GM11168 (cell line): Measurements from ENCODE around the gene LRRC75B.
"Not testable (repeated sequence)": the region's sequence is repeated elsewhere in the genome, so short reads cannot be mapped to it uniquely, and the experiment has no call there.

ENCODE experiments used
- in situ Hi-C: fragments of 300-500 bp; cut with MboI; formaldehyde crosslinking; loops from one replicate; pipeline ENCODE4 v1.12.0; 2022; ENCODE audit warnings: low sequenced_read_pairs; ENCODE audit not compliant: unreplicated experiment

Gene LRRC75B

DNA sequence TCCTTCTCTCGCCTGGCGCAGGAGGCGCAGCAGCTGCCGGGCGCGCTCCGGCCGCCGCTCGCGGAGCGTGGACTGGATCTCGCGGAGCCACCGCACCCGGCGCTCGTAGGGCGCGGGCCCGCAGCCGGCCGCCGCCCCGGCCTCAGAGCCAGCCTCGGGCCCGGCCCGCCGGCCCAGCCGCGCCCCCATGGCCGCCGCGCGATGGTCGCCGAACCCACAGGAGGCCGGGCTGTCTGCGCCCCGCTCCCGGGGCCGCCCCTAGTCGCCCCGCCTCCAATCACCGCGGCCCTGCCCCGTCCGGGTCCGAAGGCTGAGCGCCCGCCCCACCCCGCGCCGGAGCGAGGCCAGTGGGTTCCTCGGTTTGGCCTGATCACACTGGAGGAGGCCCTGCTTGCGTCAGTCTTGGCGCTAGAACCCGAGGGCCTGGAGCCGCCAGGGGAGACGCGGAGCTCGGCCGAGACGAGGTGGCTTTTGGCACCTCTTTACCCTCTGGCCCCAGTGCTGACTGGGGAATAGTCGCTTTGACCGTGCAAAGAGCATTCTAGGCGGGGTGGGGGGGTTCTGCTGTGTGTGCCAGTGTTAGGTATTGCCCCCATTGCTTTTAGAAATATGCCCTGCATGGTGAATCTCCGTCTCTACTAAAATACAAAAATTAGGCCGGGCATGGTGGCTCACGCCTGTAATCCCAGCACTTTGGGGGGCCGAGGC lies at the start of gene LRRC75B:
Gene LRRC75B, minus strand, starts transcription at position 223 of the 708 bp plus-strand sequence. Its CDS starts 34 bp downstream, at position 189.
- in situ Hi-C loops: no loop called here

DNA sequence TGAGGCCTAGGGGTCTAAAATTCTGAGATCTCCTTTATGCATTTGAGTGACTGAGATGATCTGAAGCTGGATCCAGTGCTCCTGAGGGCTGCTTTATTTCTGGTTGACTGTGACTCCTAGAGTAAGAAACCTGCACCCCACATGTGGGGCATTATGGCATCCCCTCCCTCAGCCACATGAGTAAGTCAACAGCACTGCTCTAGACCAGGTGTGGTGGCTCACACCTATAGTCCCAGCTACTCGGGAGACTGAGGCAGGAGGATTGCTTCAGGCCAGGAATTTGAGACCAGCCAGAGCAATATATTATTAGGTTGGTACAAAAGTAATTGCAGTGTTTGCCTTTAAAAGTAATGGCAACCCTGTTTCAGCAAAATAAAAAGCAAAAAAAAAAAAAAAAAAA lies 49.4 kb upstream of the LRRC75B start:
- in situ Hi-C loops: not testable (repeated sequence)

- in situ Hi-C loops: not testable (repeated sequence)
Observed at GRCh38 chr22:24636513-24636912, 43.6 kb upstream of the LRRC75B start.

DNA sequence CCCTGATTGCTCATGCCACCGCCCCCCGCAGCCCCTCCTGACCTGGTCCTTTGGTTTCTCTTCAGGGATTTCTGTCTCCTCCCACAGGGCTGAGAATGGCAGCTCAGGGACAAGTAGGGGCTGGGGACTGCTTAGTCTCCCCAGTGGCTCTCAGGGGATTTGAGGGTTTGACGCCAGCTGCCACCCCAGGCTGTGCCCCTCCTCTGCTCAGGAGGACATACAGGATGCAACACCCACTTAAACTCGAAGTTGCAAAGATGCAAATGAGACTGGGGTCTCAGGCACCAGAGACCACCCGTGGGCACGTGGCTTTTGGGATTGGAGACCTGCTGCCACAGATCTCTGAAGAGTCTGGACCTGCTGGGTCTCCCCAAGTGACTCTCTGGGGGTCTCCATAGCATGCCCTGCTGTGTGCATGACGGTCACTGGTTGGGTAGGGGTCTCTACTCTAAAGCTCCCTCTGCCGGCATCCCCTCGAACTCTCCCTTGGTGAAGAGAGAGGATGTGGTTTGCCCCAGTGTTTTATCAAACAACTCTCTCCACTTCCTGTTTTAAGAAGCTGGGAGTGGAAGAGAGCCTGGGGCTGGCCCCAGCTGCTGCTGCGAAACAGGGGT lies 42.0 kb upstream of the LRRC75B start:
- in situ Hi-C loops: not testable (repeated sequence)

- in situ Hi-C loops: not testable (repeated sequence)
Observed at GRCh38 chr22:24633231-24634023, 40.6 kb upstream of the LRRC75B start.

DNA sequence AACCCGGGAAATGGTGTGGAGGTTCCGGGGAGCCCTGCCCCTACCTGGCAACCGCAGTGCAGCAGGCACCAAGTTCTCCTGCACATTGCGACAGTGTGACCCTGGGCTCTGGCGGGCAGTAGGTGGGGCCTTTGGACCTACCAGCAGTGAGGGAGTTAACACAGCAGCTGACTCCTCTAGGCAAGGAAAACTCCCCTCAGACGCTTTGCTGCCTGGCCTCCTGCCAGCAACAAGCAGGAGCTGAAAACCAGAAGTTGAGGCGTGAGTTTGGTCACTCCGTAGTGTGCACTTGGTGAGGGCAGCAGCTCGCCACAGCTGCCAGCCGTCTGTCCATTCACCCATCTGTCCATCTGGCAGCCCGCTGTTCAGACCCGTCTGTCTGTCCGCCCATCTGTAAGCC lies 39.8 kb upstream of the LRRC75B start:
- in situ Hi-C loops: not testable (repeated sequence)

DNA sequence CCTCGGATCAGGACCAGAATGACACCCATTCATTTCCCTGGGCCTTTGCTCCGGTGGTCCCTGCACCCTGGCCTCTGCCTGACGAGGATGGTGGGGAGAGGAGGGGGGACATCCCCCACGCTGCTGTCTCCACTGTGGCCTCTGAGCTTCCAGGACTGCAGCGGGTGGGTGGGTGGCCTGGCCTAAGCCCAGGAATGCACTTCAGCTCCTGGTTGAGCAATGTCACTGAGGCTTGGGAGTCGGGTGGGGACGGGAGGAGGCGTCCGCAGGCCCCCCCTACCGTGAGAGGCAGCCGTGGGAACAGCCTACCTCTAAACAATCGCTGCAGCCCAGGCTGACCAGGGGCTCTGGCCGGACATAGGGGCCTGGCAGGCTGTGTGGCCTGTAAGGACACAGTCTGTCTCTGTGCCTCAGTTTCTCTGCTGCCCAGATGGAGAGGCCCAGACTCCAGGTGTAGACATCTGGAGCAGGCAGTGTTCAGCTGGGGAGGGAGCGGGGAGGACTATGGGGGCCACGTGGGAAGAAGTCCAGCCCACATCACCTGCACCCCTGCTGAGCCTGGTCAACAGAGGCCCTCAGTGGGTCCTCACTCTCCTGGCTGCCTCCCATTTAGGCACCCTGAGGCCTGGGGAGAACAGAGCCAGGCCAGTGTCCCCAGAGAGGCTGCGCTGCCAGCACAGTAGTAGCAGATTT lies 38.7 kb upstream of the LRRC75B start:
- in situ Hi-C loops: not testable (repeated sequence)

- in situ Hi-C loops: not testable (repeated sequence)
Observed at GRCh38 chr22:24630812-24631427, 38.0 kb upstream of the LRRC75B start.

GRCh38 chr22:24629069-24629468 lies 36.2 kb upstream of the LRRC75B start:
- in situ Hi-C loops: not testable (repeated sequence)

DNA sequence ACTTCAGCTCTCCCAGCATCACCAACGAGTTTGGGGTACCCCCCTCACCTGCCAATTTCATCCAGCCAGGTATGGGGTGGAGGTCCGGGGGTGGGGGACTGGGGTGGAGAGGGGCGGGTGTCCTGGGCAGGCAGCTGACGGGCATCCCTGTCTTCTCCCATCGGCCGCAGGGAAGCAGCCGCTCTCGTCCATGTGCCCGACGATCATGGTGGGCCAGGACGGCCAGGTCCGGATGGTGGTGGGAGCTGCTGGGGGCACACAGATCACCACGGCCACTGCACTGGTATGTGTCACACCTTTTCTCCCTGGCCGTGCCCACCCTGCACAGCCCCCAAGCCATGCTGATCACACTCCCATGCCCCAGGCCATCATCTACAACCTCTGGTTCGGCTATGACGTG lies 35.0 kb upstream of the LRRC75B start:
- in situ Hi-C loops: not testable (repeated sequence)

DNA sequence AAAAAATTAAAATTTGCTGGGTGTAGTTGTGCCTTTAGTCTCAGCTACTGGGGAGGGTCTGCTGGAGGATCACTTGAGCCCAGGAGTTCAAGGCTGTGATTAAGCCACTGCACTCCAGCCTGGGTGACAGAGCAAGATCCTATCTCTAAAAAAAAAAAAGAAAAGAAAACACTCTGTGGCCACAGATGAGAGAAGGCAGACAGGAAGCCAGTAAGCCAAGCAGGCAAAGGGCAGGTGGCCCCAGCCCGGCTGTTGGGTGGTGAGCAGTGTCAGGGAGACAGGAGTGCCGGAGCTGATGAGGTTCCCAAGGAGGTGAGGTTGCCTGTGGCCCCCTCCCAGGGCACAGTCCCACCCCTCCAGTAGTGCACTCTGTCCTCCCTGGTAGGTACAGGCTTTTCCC lies 29.7 kb upstream of the LRRC75B start:
- in situ Hi-C loops: not testable (repeated sequence)

DNA sequence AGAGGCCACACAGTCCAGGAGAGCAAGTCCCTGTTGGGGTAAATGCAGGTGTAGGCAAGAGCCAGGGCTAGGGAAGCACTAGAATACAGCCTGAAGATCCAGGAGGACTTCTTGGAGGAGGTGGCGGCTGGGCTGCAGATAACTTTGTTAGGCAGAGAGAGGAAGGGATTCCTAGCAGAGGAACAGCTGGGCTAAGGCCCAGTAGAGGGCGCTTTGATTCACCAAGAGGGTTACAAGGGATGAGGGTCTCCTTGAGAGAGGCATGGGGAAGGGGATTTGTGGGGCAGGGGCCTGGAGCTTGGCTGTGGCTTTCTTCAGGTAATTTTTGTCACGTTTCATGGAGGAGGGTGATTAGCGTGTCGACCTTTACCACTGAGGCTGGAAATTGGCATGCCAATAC lies 28.4 kb upstream of the LRRC75B start:
- in situ Hi-C loops: not testable (repeated sequence)

GRCh38 chr22:24614794-24615193 lies 21.9 kb upstream of the LRRC75B start:
- in situ Hi-C loops: not testable (repeated sequence)

DNA sequence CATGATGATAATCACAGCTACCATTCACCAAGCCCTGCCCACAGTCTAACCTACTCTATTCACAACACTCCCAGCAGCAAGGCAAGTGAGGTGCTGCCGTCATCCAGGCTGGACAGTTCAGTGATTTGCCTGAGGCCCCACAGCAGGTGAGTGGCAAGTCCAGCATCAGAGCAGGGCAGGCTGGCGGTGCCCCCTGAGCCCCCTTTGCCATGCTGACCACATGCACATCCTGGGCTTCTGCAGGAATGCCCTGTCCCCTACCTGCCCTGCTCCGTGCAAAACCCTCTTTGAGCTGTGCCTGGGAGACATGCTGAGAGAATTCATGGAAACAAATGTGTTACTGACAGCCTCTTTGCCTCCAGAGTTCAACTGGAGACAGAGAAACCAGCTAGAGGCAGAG lies 17.0 kb upstream of the LRRC75B start:
- in situ Hi-C loops: loop anchor here (10.0 kb wide), 1 partner anchor 935 kb away; no protein-coding TSS in a partner anchor

GRCh38 chr22:24608327-24608726 lies 15.5 kb upstream of the LRRC75B start:
- in situ Hi-C loops: loop anchor here (10.0 kb wide), 1 partner anchor 934 kb away; no protein-coding TSS in a partner anchor

GRCh38 chr22:24607429-24607983 lies 14.6 kb upstream of the LRRC75B start:
- in situ Hi-C loops: loop anchor here (10.0 kb wide), 1 partner anchor 933 kb away; no protein-coding TSS in a partner anchor

DNA sequence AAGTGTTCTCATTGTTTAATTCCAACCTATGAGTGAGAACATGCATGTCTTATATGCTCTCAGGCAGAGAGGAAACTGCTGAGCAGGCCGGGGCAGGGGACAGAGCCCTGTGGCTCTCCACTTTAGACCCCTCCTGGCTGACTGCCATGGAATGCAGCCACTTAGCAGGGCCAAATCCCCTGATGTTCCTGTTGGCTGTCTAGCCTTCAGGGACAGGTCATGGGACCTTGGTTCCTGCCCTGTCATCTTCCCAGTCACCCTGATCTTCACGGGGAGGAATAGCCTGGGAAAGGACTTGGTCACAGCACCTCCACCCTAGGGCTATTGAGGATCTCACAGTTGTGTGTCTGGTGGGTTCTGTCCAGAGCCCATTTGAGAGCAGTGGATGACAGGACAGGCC lies 13.5 kb upstream of the LRRC75B start:
- in situ Hi-C loops: loop anchor here (10.0 kb wide), 1 partner anchor 932 kb away; no protein-coding TSS in a partner anchor

GRCh38 chr22:24603770-24604629 lies 11.1 kb upstream of the LRRC75B start:
- in situ Hi-C loops: loop anchor here (10.0 kb wide), 1 partner anchor 929 kb away; no protein-coding TSS in a partner anchor
